Esophagus muscularis mucosa (tissue), 4 donors: ENCODE results near the gene TMEM218. TPM values are rescaled to one million over a fixed set of nuclear protein-coding genes. Genes with fewer than 3 reads are reported as not detected.

Source experiments
- DNase-seq: peaks from one replicate; pipeline ENCODE4 v3.0.0-alpha.2; 2017; ENCODE audit errors: extremely low spot score
- H3K27ac ChIP-seq, 4 donors: fragments of 200-600 bp; sonication (generic); replicated peaks in 1 of 4; 1 replicate in 3 of 4; 2 replicates in 1 of 4; pipeline ENCODE4 v1.5.1; 2016 to 2019; ENCODE audit warnings: mild to moderate bottlenecking in 1 of 4
- H3K27me3 ChIP-seq, 4 donors: fragments of 200-600 bp; sonication (generic); one replicate each; pipeline versions ENCODE4 v1.5.1 to v1.6.0; 2016 to 2019
- H3K36me3 ChIP-seq, 4 donors: fragments of 200-600 bp; sonication (generic); one replicate each; pipeline ENCODE4 v1.5.1; 2016 to 2019
- H3K4me1 ChIP-seq, 4 donors: fragments of 200-600 bp; sonication (generic); one replicate each; pipeline ENCODE4 v1.5.1; 2016 to 2019
- H3K4me3 ChIP-seq, 4 donors: fragments of 200-600 bp; sonication (generic); 1 replicate in 2 of 4; 2 replicates in 2 of 4; pipeline ENCODE4 v1.5.1; 2016 to 2019; ENCODE audit warnings: mild to moderate bottlenecking in 4 of 4, moderate library complexity in 1 of 4
- H3K9me3 ChIP-seq, 4 donors: fragments of 200-600 bp; sonication (generic); 1 replicate in 3 of 4; 2 replicates in 1 of 4; pipeline ENCODE4 v1.5.1; 2016 to 2019
- CTCF ChIP-seq, 3 experiments: fragments of 200-600 bp in 2 of 3; fragments of 450-650 bp in 1 of 3; sonication (generic) in 2 of 3; IDR thresholded peaks; one replicate each; pipeline ENCODE4 v1.5.1; 2017 to 2019; ENCODE audit warnings: antibody characterized with exemption in 3 of 3, mild to moderate bottlenecking in 2 of 3, moderate library complexity in 1 of 3
- EP300 ChIP-seq: sonication (generic); formaldehyde crosslinking; IDR thresholded peaks from one replicate; pipeline ENCODE4 v1.6.1; 2017; ENCODE audit warnings: antibody characterized with exemption
- POLR2A ChIP-seq: fragments of 450-650 bp; IDR thresholded peaks from one replicate; pipeline ENCODE4 v1.6.1; 2017; ENCODE audit warnings: antibody characterized with exemption, moderate library complexity, mild to moderate bottlenecking, low read depth
- POLR2AphosphoS5 ChIP-seq, 2 donors: sonication (generic); formaldehyde crosslinking; IDR thresholded peaks; one replicate each; pipeline ENCODE4 v1.6.1; 2017; ENCODE audit warnings: antibody characterized with exemption in 2 of 2
- WGBS: methylation state at CpG from one replicate; pipeline ENCODE4 v1.1.5; 2018; 5-methylcytosine and 5-hydroxymethylcytosine counted together
- intact Hi-C: fragments of 100-400 bp; cut with DNase I; formaldehyde crosslinking; loops from one replicate; pipeline ENCODE4 v1.15.1; 2023
- total RNA-seq, 4 donors: library from RNA; depleted of rRNA; stranded (reverse); fragments of >200 nt; gene quantifications; one replicate each; pipeline versions ENCODE4 v1.1.0 to v1.2.1, GENCODE V29; 2016

The TMEM218 gene
- total RNA-seq, 4 donors from 2014 or later: 13.1 to 20.4 (median 15.5) TPM

- peaks cover 0 to 58% (median 0%) of the 10 kb centered on the region in 4 donors for H3K27me3 ChIP-seq
- TF ChIP-seq POLR2AphosphoS5 (IDR thresholded peaks at IDR 0.05): no peak
- TF ChIP-seq EP300: no peak
- TF ChIP-seq POLR2A: no peak
- no peak for TF ChIP-seq CTCF (IDR thresholded peaks at IDR 0.05)
- H3K36me3 ChIP-seq: no peaks in the 10 kb centered on the region
- H3K27ac ChIP-seq: no peak overlapping the region
- intact Hi-C loops: no loop called here
- H3K4me3 ChIP-seq: no peak overlapping the region
- H3K4me1 ChIP-seq: no peaks in the 10 kb centered on the region
- no peak for DNase-seq
- WGBS: 76% methylated on average over 5 of the region's 10 CpGs
- H3K9me3 ChIP-seq: no peaks in the 10 kb centered on the region
Observed at GRCh38 chr11:125082611-125083311, 28.7 kb downstream of the TMEM218 start.

- Histone ChIP-seq H3K4me1 (no peaks in the 10 kb centered on the region), H3K27me3 (peaks cover 0 to 63% (median 0%) of the 10 kb centered on the region in 4 donors), H3K27ac (no peak overlapping the region), H3K9me3 (no peaks in the 10 kb centered on the region), H3K36me3 (no peaks in the 10 kb centered on the region), H3K4me3 (no peak overlapping the region)
- DNase-seq: no peak
- WGBS: 89% methylated on average over 5 of the region's 5 CpGs
- intact Hi-C loops: no loop called here
- TF ChIP-seq CTCF (IDR thresholded peaks at IDR 0.05) (no peak), EP300 (no peak), POLR2AphosphoS5 (IDR thresholded peaks at IDR 0.05) (no peak), POLR2A (no peak)
Observed at GRCh38 chr11:125082040-125082439, 29.4 kb downstream of the TMEM218 start.

GRCh38 chr11:125081098-125081798 lies 30.2 kb downstream of the TMEM218 start:
- Histone ChIP-seq H3K4me1 (no peaks in the 10 kb centered on the region), H3K4me3 (no peak overlapping the region), H3K27me3 (peaks cover 0 to 71% (median 0%) of the 10 kb centered on the region in 4 donors), H3K27ac (no peak overlapping the region), H3K36me3 (no peaks in the 10 kb centered on the region), H3K9me3 (no peaks in the 10 kb centered on the region)
- no peak for TF ChIP-seq POLR2AphosphoS5 (IDR thresholded peaks at IDR 0.05)
- TF ChIP-seq CTCF (IDR thresholded peaks at IDR 0.05): no peak
- TF ChIP-seq POLR2A: no peak
- no peak for TF ChIP-seq EP300
- intact Hi-C loops: no loop called here
- 72% methylated on average over 9 of the region's 14 CpGs for WGBS
- no peak for DNase-seq

GRCh38 chr11:125080531-125080911 lies 30.9 kb downstream of the TMEM218 start:
- Histone ChIP-seq H3K27ac (no peak overlapping the region), H3K4me1 (no peaks in the 10 kb centered on the region), H3K9me3 (no peaks in the 10 kb centered on the region), H3K27me3 (peaks cover 0 to 71% (median 0%) of the 10 kb centered on the region in 4 donors), H3K36me3 (no peaks in the 10 kb centered on the region), H3K4me3 (no peak overlapping the region)
- intact Hi-C loops: no loop called here
- WGBS: 88% methylated on average over 12 of the region's 12 CpGs
- no peak for DNase-seq
- TF ChIP-seq CTCF (IDR thresholded peaks at IDR 0.05): no peak
- no peak for TF ChIP-seq POLR2AphosphoS5 (IDR thresholded peaks at IDR 0.05)
- no peak for TF ChIP-seq EP300
